ENCODE data around the gene DDX25. TPM values are rescaled to one million over a fixed set of nuclear protein-coding genes. Genes with fewer than 3 reads are reported as not detected.

Gene DDX25
- total RNA-seq, 6 donors from 2014 or later, result 0.31 TPM; not detected in 5

GRCh38 chr11:125930076-125930450 is 25.8 kb downstream of the DDX25 start:
- H3K4me1 ChIP-seq, result no peaks in the 10 kb centered on the region
- no peaks in the 10 kb centered on the region for H3K27me3 ChIP-seq
- DNase-seq (no peak), ATAC-seq (ENCODE audit: low FRiP score in 2 of 2) (no peak)
- H3K4me3 ChIP-seq, result no peak overlapping the region
- WGBS, 2 donors, result 86 to 88% methylated on average over 11 of the region's 11 CpGs
- H3K27ac ChIP-seq, result no peak overlapping the region
- no peaks in the 10 kb centered on the region for H3K36me3 ChIP-seq
- no peaks in the 10 kb centered on the region for H3K9me3 ChIP-seq
- no peak for TF ChIP-seq POLR2A (IDR thresholded peaks at IDR 0.05)
- TF ChIP-seq POLR2AphosphoS5 (IDR thresholded peaks at IDR 0.05), result no peak
- no peak for TF ChIP-seq CTCF (IDR thresholded peaks at IDR 0.05)
- no peak for TF ChIP-seq EP300 (IDR thresholded peaks at IDR 0.05)

- WGBS, 2 donors, result 77 to 79% methylated on average over 3 of the region's 3 CpGs
- no peak overlapping the region for H3K27ac ChIP-seq
Observed at GRCh38 chr11:125931116-125931515, 26.8 kb downstream of the DDX25 start.

GRCh38 chr11:125931668-125932067 is 27.4 kb downstream of the DDX25 start:
- Histone ChIP-seq H3K27ac (no peak overlapping the region), H3K4me1 (no peaks in the 10 kb centered on the region), H3K4me3 (no peak overlapping the region), H3K36me3 (no peaks in the 10 kb centered on the region), H3K27me3 (no peaks in the 10 kb centered on the region), H3K9me3 (no peaks in the 10 kb centered on the region)
- TF ChIP-seq EP300 (IDR thresholded peaks at IDR 0.05) (no peak), POLR2AphosphoS5 (IDR thresholded peaks at IDR 0.05) (no peak), POLR2A (IDR thresholded peaks at IDR 0.05) (no peak), CTCF (IDR thresholded peaks at IDR 0.05) (no peak)
- DNase-seq (no peak), ATAC-seq (ENCODE audit: low FRiP score in 2 of 2) (no peak)
- WGBS, 2 donors, result 75 to 80% methylated on average over 6 of the region's 6 CpGs

More at GRCh38 chr11:125931116-125931515, 26.8 kb downstream of the DDX25 start:
- DNase-seq (no peak), ATAC-seq (ENCODE audit: low FRiP score in 2 of 2) (no peak)
- TF ChIP-seq EP300 (IDR thresholded peaks at IDR 0.05), result no peak
- TF ChIP-seq POLR2A (IDR thresholded peaks at IDR 0.05), result no peak
- no peak for TF ChIP-seq POLR2AphosphoS5 (IDR thresholded peaks at IDR 0.05)
- TF ChIP-seq CTCF (IDR thresholded peaks at IDR 0.05), result no peak
- no peak overlapping the region for H3K4me3 ChIP-seq
- no peaks in the 10 kb centered on the region for H3K4me1 ChIP-seq
- no peaks in the 10 kb centered on the region for H3K9me3 ChIP-seq
- no peaks in the 10 kb centered on the region for H3K36me3 ChIP-seq
- H3K27me3 ChIP-seq, result no peaks in the 10 kb centered on the region

- DNase-seq, result no peak
- Histone ChIP-seq H3K9me3 (no peaks in the 10 kb centered on the region), H3K36me3 (no peaks in the 10 kb centered on the region), H3K4me1 (no peaks in the 10 kb centered on the region), H3K27me3 (no peaks in the 10 kb centered on the region), H3K4me3 (no peak overlapping the region), H3K27ac (no peak overlapping the region)
- ATAC-seq (ENCODE audit: low FRiP score in 2 of 2), result no peak
- TF ChIP-seq POLR2A (IDR thresholded peaks at IDR 0.05), result no peak
- TF ChIP-seq EP300 (IDR thresholded peaks at IDR 0.05), result no peak
- no peak for TF ChIP-seq CTCF (IDR thresholded peaks at IDR 0.05)
- TF ChIP-seq POLR2AphosphoS5 (IDR thresholded peaks at IDR 0.05), result no peak
- WGBS, 2 donors, result 75 to 84% methylated on average over 6 to 9 of the region's 9 CpGs
Observed at GRCh38 chr11:125932301-125932700, 28.0 kb downstream of the DDX25 start.

GRCh38 chr11:125933030-125933813 is 28.9 kb downstream of the DDX25 start:
- Histone ChIP-seq H3K9me3 (no peaks in the 10 kb centered on the region), H3K36me3 (no peaks in the 10 kb centered on the region), H3K4me3 (no peak overlapping the region), H3K27ac (no peak overlapping the region), H3K4me1 (no peaks in the 10 kb centered on the region), H3K27me3 (no peaks in the 10 kb centered on the region)
- ATAC-seq (ENCODE audit: low FRiP score in 2 of 2) (no peak), DNase-seq (no peak)
- TF ChIP-seq POLR2A (IDR thresholded peaks at IDR 0.05) (no peak), EP300 (IDR thresholded peaks at IDR 0.05) (no peak), POLR2AphosphoS5 (IDR thresholded peaks at IDR 0.05) (no peak), CTCF (IDR thresholded peaks at IDR 0.05) (no peak)
- WGBS, 2 donors, result 64 to 65% methylated on average over 12 of the region's 12 CpGs
